Measurements from ENCODE around the gene KLHDC7A.

KLHDC7A gene

DNA sequence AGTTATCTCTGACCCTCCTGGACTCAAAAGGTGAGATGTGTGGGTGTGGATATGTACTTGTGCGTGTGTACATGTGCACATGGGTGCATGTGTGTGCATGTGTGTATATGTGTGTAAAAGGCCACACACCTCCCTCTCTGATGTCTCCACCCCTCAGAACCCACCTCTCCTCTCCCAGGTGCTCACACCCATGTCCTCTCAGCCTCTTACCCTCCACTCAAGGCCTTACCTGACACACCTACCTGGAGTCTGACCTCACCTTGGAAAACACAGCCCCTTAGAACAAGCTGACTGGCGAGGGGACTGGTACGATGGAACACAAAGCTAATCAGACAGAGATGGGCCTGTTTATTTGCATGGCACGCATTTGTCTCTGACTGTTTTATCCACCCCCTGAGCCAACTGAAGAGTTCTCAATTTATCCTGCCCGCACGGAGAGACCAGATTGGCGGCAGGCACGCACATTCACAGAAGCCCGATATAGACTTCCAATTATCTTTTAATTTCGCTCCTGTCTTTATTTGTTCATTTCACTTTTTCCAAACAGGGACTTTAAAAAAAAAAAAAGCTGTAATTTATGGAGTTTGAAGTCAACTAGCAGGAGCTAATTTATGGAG is 6.1 kb upstream of the KLHDC7A start:
- TF ChIP-seq POLR2A (IDR thresholded peaks at IDR 0.05; ENCODE audit: low read depth, low read length) (no peak), POLR2AphosphoS5 (IDR thresholded peaks at IDR 0.05; ENCODE audit: low read depth, low read length) (no peak), TAF1 (IDR thresholded peaks at IDR 0.05; ENCODE audit: borderline replicate concordance, low read depth, low read length) (no peak)
- no peak for DNase-seq (ENCODE audit: insufficient read length)
- no peak for FAIRE-seq

DNA sequence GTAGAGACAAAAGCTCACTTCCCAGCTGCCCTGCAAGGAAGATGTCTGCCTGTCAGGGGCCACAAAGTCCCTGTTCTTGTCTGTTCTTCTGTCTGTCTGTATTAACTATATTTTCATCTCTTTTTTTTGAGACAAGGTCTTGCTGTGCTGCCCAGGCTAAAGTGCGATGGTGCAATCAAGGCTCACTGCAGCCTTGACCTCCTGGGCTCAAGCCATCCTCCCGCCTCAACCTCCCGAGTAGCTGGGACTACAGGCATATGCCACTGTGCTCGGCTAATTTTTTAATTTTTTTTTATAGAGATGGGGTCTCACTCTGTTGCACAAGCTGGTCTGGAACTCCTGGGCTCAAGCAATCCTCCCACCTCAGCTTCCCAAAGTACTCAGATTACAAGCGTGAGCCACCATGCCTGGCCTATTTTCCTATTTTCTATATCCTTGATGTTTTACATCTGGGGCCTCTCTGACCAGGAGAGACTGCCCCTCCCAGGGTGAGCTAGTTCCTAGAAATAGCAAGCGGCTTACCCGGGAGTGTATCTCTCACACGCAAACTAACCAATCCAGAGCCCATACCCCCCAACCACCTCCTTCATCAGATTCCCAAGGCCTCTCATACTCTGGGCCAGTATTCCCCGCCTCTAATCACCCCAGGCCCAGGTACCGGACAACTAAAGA is 5.4 kb upstream of the KLHDC7A start:
- no peak for FAIRE-seq
- TF ChIP-seq POLR2AphosphoS5 (IDR thresholded peaks at IDR 0.05; ENCODE audit: low read depth, low read length) (no peak), TAF1 (IDR thresholded peaks at IDR 0.05; ENCODE audit: borderline replicate concordance, low read depth, low read length) (no peak), POLR2A (IDR thresholded peaks at IDR 0.05; ENCODE audit: low read depth, low read length) (no peak)
- DNase-seq (ENCODE audit: insufficient read length), result no peak

GRCh38 chr1:18479454-18479853 is 1.3 kb upstream of the KLHDC7A start:
- DNase-seq (ENCODE audit: insufficient read length), result no peak
- no peak for TF ChIP-seq POLR2AphosphoS5 (IDR thresholded peaks at IDR 0.05; ENCODE audit: low read depth, low read length)
- TF ChIP-seq POLR2A (IDR thresholded peaks at IDR 0.05; ENCODE audit: low read depth, low read length), result no peak
- no peak for TF ChIP-seq TAF1 (IDR thresholded peaks at IDR 0.05; ENCODE audit: borderline replicate concordance, low read depth, low read length)
- no peak for FAIRE-seq

- FAIRE-seq (no peak), DNase-seq (ENCODE audit: insufficient read length) (no peak)
- TF ChIP-seq POLR2A (IDR thresholded peaks at IDR 0.05; ENCODE audit: low read depth, low read length) (no peak), TAF1 (IDR thresholded peaks at IDR 0.05; ENCODE audit: borderline replicate concordance, low read depth, low read length) (no peak), POLR2AphosphoS5 (IDR thresholded peaks at IDR 0.05; ENCODE audit: low read depth, low read length) (no peak)
Observed at GRCh38 chr1:18481190-18481920, 625 bp downstream of the KLHDC7A start.

DNA sequence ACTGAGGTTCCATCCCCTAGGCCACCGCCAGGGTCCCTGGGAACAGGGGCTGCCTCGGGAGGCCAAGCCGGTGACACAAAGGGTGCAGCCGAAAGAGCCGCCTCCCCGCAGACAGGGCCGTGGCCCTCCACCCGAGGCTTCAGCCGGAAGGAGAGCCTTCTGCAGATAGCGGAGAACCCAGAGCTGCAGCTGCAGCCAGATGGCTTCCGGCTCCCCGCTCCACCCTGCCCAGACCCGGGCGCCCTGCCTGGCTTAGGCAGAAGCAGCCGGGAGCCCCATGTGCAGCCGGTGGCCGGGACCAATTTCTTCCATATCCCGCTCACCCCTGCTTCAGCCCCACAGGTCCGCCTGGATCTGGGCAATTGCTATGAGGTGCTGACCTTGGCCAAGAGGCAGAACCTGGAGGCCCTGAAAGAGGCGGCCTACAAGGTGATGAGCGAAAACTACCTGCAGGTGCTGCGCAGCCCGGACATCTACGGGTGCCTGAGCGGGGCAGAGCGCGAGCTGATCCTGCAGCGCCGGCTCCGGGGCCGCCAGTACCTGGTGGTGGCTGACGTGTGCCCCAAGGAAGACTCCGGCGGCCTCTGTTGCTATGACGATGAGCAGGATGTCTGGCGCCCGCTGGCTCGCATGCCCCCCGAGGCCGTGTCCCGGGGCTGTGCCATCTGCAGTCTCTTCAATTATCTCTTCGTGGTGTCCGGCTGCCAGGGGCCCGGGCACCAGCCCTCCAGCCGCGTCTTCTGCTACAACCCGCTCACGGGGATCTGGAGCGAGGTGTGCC is 1.4 kb downstream of the KLHDC7A start:
- FAIRE-seq (no peak), DNase-seq (ENCODE audit: insufficient read length) (no peak)
- TF ChIP-seq TAF1 (IDR thresholded peaks at IDR 0.05; ENCODE audit: borderline replicate concordance, low read depth, low read length) (no peak), POLR2AphosphoS5 (IDR thresholded peaks at IDR 0.05; ENCODE audit: low read depth, low read length) (no peak), POLR2A (IDR thresholded peaks at IDR 0.05; ENCODE audit: low read depth, low read length) (no peak)

- no peak for FAIRE-seq
- DNase-seq (ENCODE audit: insufficient read length), result no peak
- TF ChIP-seq TAF1 (IDR thresholded peaks at IDR 0.05; ENCODE audit: borderline replicate concordance, low read depth, low read length) (no peak), POLR2AphosphoS5 (IDR thresholded peaks at IDR 0.05; ENCODE audit: low read depth, low read length) (no peak), POLR2A (IDR thresholded peaks at IDR 0.05; ENCODE audit: low read depth, low read length) (no peak)
Observed at GRCh38 chr1:18482721-18483425, 2.1 kb downstream of the KLHDC7A start.

DNA sequence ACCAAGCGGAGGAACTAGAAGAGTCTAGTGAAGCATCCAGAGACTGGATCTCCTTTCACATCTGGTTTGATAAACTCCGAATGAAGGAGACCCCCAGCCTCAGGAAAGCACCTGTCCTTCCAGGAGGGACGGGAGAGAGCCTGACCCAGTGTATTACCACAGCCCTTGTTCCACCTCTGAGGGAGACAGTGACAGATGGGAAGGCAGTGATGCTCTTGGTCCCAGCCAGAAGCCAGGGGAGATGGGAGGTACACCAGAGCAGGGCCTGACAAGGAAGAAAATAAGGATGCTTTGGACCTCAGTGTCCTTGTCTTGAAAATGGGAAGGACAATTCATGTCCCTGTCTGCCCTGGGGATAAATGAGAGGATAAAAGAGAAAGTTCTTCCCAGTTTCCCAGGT is 3.5 kb downstream of the KLHDC7A start:
- no peak for FAIRE-seq
- no peak for DNase-seq (ENCODE audit: insufficient read length)
- TF ChIP-seq POLR2A (IDR thresholded peaks at IDR 0.05; ENCODE audit: low read depth, low read length), result no peak
- no peak for TF ChIP-seq POLR2AphosphoS5 (IDR thresholded peaks at IDR 0.05; ENCODE audit: low read depth, low read length)
- no peak for TF ChIP-seq TAF1 (IDR thresholded peaks at IDR 0.05; ENCODE audit: borderline replicate concordance, low read depth, low read length)

DNA sequence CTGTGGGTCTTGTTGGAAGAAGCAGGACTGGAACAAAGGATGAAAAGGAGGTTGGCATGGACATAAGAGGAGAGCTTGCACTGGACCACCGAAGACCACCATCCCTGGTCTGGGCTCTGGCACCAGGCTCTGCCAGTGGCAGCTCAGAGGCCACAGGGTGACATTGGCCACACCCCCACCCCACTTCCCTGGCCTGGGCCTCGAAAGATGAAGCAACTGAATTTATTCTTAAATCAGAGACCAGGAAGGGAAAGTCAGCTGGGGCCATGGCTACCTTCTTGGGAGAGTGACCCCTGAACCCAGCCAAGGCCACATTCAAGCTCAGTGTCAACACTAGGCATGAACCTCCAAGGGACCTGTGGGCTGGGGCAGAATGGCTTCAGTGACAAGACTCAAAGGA is 4.0 kb downstream of the KLHDC7A start:
- no peak for DNase-seq (ENCODE audit: insufficient read length)
- TF ChIP-seq TAF1 (IDR thresholded peaks at IDR 0.05; ENCODE audit: borderline replicate concordance, low read depth, low read length) (no peak), POLR2AphosphoS5 (IDR thresholded peaks at IDR 0.05; ENCODE audit: low read depth, low read length) (no peak), POLR2A (IDR thresholded peaks at IDR 0.05; ENCODE audit: low read depth, low read length) (no peak)
- no peak for FAIRE-seq

DNA sequence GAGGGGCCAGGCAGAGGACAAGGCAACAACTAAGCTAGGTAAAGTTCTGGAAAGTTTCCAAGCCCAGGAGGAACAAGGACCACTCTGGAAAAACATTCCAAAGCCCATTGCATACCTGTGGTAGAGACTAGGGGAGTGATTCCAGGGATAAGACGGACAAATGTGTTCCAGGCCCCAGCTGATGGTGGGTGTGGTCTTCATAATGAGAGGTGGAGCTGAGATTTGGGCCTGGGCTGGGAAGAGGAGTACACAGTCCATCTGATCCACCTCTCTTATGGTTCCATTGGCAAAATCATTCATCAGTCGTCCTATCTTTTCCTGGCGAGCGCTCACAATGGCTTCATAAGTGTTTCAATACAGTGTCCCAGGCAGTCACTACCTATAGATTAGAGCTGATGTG is 4.5 kb downstream of the KLHDC7A start:
- no peak for FAIRE-seq
- DNase-seq (ENCODE audit: insufficient read length), result no peak
- TF ChIP-seq TAF1 (IDR thresholded peaks at IDR 0.05; ENCODE audit: borderline replicate concordance, low read depth, low read length) (no peak), POLR2A (IDR thresholded peaks at IDR 0.05; ENCODE audit: low read depth, low read length) (no peak), POLR2AphosphoS5 (IDR thresholded peaks at IDR 0.05; ENCODE audit: low read depth, low read length) (no peak)

GRCh38 chr1:18486195-18486594 is 5.5 kb downstream of the KLHDC7A start:
- no peak for TF ChIP-seq POLR2AphosphoS5 (IDR thresholded peaks at IDR 0.05; ENCODE audit: low read depth, low read length)
- no peak for TF ChIP-seq TAF1 (IDR thresholded peaks at IDR 0.05; ENCODE audit: borderline replicate concordance, low read depth, low read length)
- TF ChIP-seq POLR2A (IDR thresholded peaks at IDR 0.05; ENCODE audit: low read depth, low read length), result no peak
- FAIRE-seq (no peak), DNase-seq (ENCODE audit: insufficient read length) (no peak)
